HG02798 (cell line): ENCODE data around the gene PCSK2.
"Not testable (repeated sequence)": the region's sequence is repeated elsewhere in the genome, so short reads cannot be mapped to it uniquely, and the experiment has no call there.

Experiments
- ATAC-seq: cut with Tn5 transposase; IDR thresholded peaks from one replicate; pipeline ENCODE4 v1.9.1; 2021; ENCODE audit warnings: mild to moderate bottlenecking; ENCODE audit not compliant: unreplicated experiment, poor library complexity

PCSK2 gene

GRCh38 chr20:17226410-17227218 is at the start of gene PCSK2:
PCSK2 (plus strand) TSS chr20:17227040; CDS start chr20:17227306, 266 bp downstream.
- ATAC-seq, result no peak

GRCh38 chr20:17177341-17177740 is 49.5 kb upstream of the PCSK2 start:
- ATAC-seq, result no peak

GRCh38 chr20:17179840-17180239 is 47.0 kb upstream of the PCSK2 start:
- ATAC-seq, result no peak

GRCh38 chr20:17189976-17190695 is 36.7 kb upstream of the PCSK2 start:
- no peak for ATAC-seq

- ATAC-seq, result no peak
Measured at GRCh38 chr20:17197041-17197440, 29.8 kb upstream of the PCSK2 start.

GRCh38 chr20:17202030-17202429 is 24.8 kb upstream of the PCSK2 start:
- no peak for ATAC-seq

- ATAC-seq, result no peak
Measured at GRCh38 chr20:17202673-17203072, 24.2 kb upstream of the PCSK2 start.

- no peak for ATAC-seq
Measured at GRCh38 chr20:17205084-17205813, 21.6 kb upstream of the PCSK2 start.

- no peak for ATAC-seq
Measured at GRCh38 chr20:17210387-17210786, 16.5 kb upstream of the PCSK2 start.

GRCh38 chr20:17210983-17211382 is 15.9 kb upstream of the PCSK2 start:
- no peak for ATAC-seq

- ATAC-seq, result no peak
Measured at GRCh38 chr20:17215167-17215566, 11.7 kb upstream of the PCSK2 start.

- not testable (repeated sequence) for ATAC-seq
Measured at GRCh38 chr20:17219856-17220255, 7.0 kb upstream of the PCSK2 start.

GRCh38 chr20:17223553-17223952 is 3.3 kb upstream of the PCSK2 start:
- no peak for ATAC-seq

- ATAC-seq, result no peak
Measured at GRCh38 chr20:17225851-17226409, 910 bp upstream of the PCSK2 start.

GRCh38 chr20:17227219-17227575 is 357 bp downstream of the PCSK2 start:
- ATAC-seq, result no peak

GRCh38 chr20:17227669-17228623 is 1.1 kb downstream of the PCSK2 start:
- ATAC-seq, result no peak

- ATAC-seq, result no peak
Measured at GRCh38 chr20:17228624-17229061, 1.8 kb downstream of the PCSK2 start.

GRCh38 chr20:17229256-17229655 is 2.4 kb downstream of the PCSK2 start:
- ATAC-seq, result no peak

- no peak for ATAC-seq
Measured at GRCh38 chr20:17233626-17234025, 6.8 kb downstream of the PCSK2 start.

- ATAC-seq, result no peak
Measured at GRCh38 chr20:17236766-17237165, 9.9 kb downstream of the PCSK2 start.
